Transverse colon (tissue), 4 donors: ENCODE measurements around the gene PRR5. TPM values are rescaled to one million over a fixed set of nuclear protein-coding genes. Genes with fewer than 3 reads are reported as not detected.
A peak's percentile ranks its signal among the peaks of the same experiment; 100 is the strongest.

Experiments
- DNase-seq: peaks from one replicate; pipeline ENCODE4 v3.0.0-alpha.2; 2019
- H3K27ac ChIP-seq, 4 donors: fragments of 200-600 bp; sonication (generic); 2 replicates each; pipeline ENCODE4 v1.5.1; 2016 to 2018; ENCODE audit warnings: inconsistent platforms in 4 of 4
- H3K27me3 ChIP-seq: fragments of 200-600 bp; sonication (generic); 2 replicates; pipeline ENCODE4 v1.5.1; 2017; ENCODE audit warnings: inconsistent platforms
- H3K36me3 ChIP-seq, 4 donors: fragments of 200-600 bp; sonication (generic); 2 replicates each; pipeline ENCODE4 v1.5.1; 2017 to 2019; ENCODE audit warnings: inconsistent platforms in 4 of 4
- H3K4me1 ChIP-seq, 4 donors: fragments of 200-600 bp; sonication (generic); 2 replicates each; pipeline ENCODE4 v1.5.1; 2017 to 2020; ENCODE audit warnings: inconsistent platforms in 4 of 4
- H3K4me3 ChIP-seq, 4 donors: fragments of 200-600 bp; sonication (generic); 1 replicate in 1 of 4; 2 replicates in 3 of 4; pipeline versions ENCODE4 v1.5.1 to v1.6.1; 2017 to 2019; ENCODE audit warnings: inconsistent platforms in 4 of 4
- H3K9me3 ChIP-seq, 2 donors: fragments of 200-600 bp; sonication (generic); 2 replicates each; pipeline ENCODE4 v1.5.1; 2017 to 2019; ENCODE audit warnings: inconsistent platforms in 2 of 2
- CTCF ChIP-seq, 5 experiments: fragments of 200-600 bp in 3 of 5; fragments of 450-650 bp in 2 of 5; sonication (generic) in 3 of 5; IDR thresholded peaks; 1 replicate in 2 of 5; 2 replicates in 3 of 5; pipeline ENCODE4 v1.5.1; 2016 to 2017; ENCODE audit warnings: antibody characterized with exemption in 5 of 5, inconsistent platforms in 3 of 5, mild to moderate bottlenecking in 2 of 5, moderate library complexity in 1 of 5
- EP300 ChIP-seq: sonication (generic); formaldehyde crosslinking; IDR thresholded peaks from one replicate; pipeline ENCODE4 v1.6.1; 2017; ENCODE audit warnings: antibody characterized with exemption, low read depth
- POLR2A ChIP-seq: fragments of 450-650 bp; IDR thresholded peaks from one replicate; pipeline ENCODE4 v1.6.1; 2016; ENCODE audit warnings: antibody characterized with exemption, mild to moderate bottlenecking, moderate library complexity
- POLR2AphosphoS5 ChIP-seq, 3 donors: sonication (generic); formaldehyde crosslinking; IDR thresholded peaks; one replicate each; pipeline ENCODE4 v1.6.1; 2016; ENCODE audit warnings: antibody characterized with exemption in 3 of 3
- WGBS, 2 donors: methylation state at CpG; one replicate each; pipeline ENCODE4 v1.1.5; 2018; ENCODE audit warnings: low coverage in 1 of 2; 5-methylcytosine and 5-hydroxymethylcytosine counted together
- in situ Hi-C, 4 donors: fragments of 200-750 bp; cut with MboI; loops; one replicate each; pipeline versions ENCODE4 v1.15.0 to v1.15.1; 2017; ENCODE audit warnings: low sequenced_read_pairs in 3 of 4, low pct_ligation_motif_present in 1 of 4, low pct_unique_long_range_greater_than_20kb in 1 of 4
- intact Hi-C: fragments of 100-400 bp; cut with DNase I; formaldehyde crosslinking; loops from one replicate; pipeline ENCODE4 v1.15.1; 2023; ENCODE audit warnings: low total_unique reads
- total RNA-seq, 4 donors: library from RNA; depleted of rRNA; stranded (reverse); fragments of >200 nt; gene quantifications; one replicate each; pipeline ENCODE4 v1.1.0, GENCODE V29; 2016

Gene PRR5
- total RNA-seq, 4 donors from 2014 or later = 17.7 to 68.3 (median 22.2) TPM

GRCh38 chr22:44727148-44727547, 25.1 kb downstream of the PRR5 start:
- H3K27me3 ChIP-seq = no peaks in the 10 kb centered on the region
- H3K4me3 ChIP-seq = no peak overlapping the region
- WGBS, 2 donors = 96 to 100% methylated on average over 1 to 16 of the region's 21 CpGs
- no peaks in the 10 kb centered on the region for H3K36me3 ChIP-seq
- no peak overlapping the region for H3K27ac ChIP-seq
- in situ Hi-C loops (no loop called here), intact Hi-C loops (no loop called here)
- peaks cover 0 to 17% (median 6%) of the 10 kb centered on the region in 4 donors for H3K4me1 ChIP-seq
- no peak for DNase-seq
- no peak for TF ChIP-seq EP300
- TF ChIP-seq CTCF (IDR thresholded peaks at IDR 0.05) = no peak
- no peak for TF ChIP-seq POLR2AphosphoS5 (IDR thresholded peaks at IDR 0.05)
- no peak for TF ChIP-seq POLR2A
- H3K9me3 ChIP-seq = no peaks in the 10 kb centered on the region

- H3K9me3 ChIP-seq = no peaks in the 10 kb centered on the region
- H3K36me3 ChIP-seq = no peaks in the 10 kb centered on the region
- H3K27ac ChIP-seq = no peak overlapping the region
- no peaks in the 10 kb centered on the region for H3K27me3 ChIP-seq
- intact Hi-C loops = no loop called here
- WGBS, 2 donors = 86% methylated on average over 13 of the region's 13 CpGs; no CpG with 5 or more reads in 1 of the 2 donors
- in situ Hi-C loops = no loop called here
- DNase-seq = no peak
- TF ChIP-seq EP300 (no peak), CTCF (IDR thresholded peaks at IDR 0.05) (no peak), POLR2AphosphoS5 (IDR thresholded peaks at IDR 0.05) (no peak), POLR2A (no peak)
- H3K4me3 ChIP-seq = no peak overlapping the region
- H3K4me1 ChIP-seq = peaks cover 0 to 17% (median 6%) of the 10 kb centered on the region in 4 donors
Measured at GRCh38 chr22:44727709-44728108, 25.7 kb downstream of the PRR5 start.

- H3K36me3 ChIP-seq = no peaks in the 10 kb centered on the region
- TF ChIP-seq POLR2AphosphoS5 (IDR thresholded peaks at IDR 0.05) (no peak), EP300 (no peak)
- 66% methylated on average over 20 of the region's 21 CpGs; no CpG with 5 or more reads in 1 of the 2 donors for WGBS, 2 donors
- H3K27me3 ChIP-seq = no peaks in the 10 kb centered on the region
- DNase-seq = no peak
- intact Hi-C loops (no loop called here), in situ Hi-C loops (no loop called here)
- peaks cover 0 to 17% (median 6%) of the 10 kb centered on the region in 4 donors for H3K4me1 ChIP-seq
- H3K4me3 ChIP-seq = no peak overlapping the region
- H3K9me3 ChIP-seq = no peaks in the 10 kb centered on the region
- peak overlapping the region; percentile 45 to 72 (median 60) for H3K27ac ChIP-seq
Measured at GRCh38 chr22:44728761-44729324, 26.8 kb downstream of the PRR5 start.

- intact Hi-C loops = no loop called here
- Histone ChIP-seq H3K4me1 (peaks cover 0 to 17% (median 6%) of the 10 kb centered on the region in 4 donors), H3K36me3 (no peaks in the 10 kb centered on the region), H3K9me3 (no peaks in the 10 kb centered on the region), H3K27ac (peak overlapping the region; percentile 45 to 72 (median 60)), H3K4me3 (peak overlapping the region in 1 of 4 donors; percentile 6), H3K27me3 (no peaks in the 10 kb centered on the region)
- WGBS, 2 donors = 60% methylated on average over 39 of the region's 39 CpGs; no CpG with 5 or more reads in 1 of the 2 donors
- TF ChIP-seq EP300 = no peak
- peak in 1 of 3 donors; percentile 22 for TF ChIP-seq POLR2AphosphoS5 (IDR thresholded peaks at IDR 0.05)
- no peak for TF ChIP-seq POLR2A
- peak in 1 of 5 experiments; percentile 12 for TF ChIP-seq CTCF (IDR thresholded peaks at IDR 0.05)
- no peak for DNase-seq
- in situ Hi-C loops = loop anchor here in 1 of 4 donors (5.0 kb wide), 1 partner anchor 32 kb away; no protein-coding TSS in a partner anchor
Measured at GRCh38 chr22:44729391-44730021, 27.5 kb downstream of the PRR5 start.
